ENCODE measurements around the gene GJA1.

DNA sequence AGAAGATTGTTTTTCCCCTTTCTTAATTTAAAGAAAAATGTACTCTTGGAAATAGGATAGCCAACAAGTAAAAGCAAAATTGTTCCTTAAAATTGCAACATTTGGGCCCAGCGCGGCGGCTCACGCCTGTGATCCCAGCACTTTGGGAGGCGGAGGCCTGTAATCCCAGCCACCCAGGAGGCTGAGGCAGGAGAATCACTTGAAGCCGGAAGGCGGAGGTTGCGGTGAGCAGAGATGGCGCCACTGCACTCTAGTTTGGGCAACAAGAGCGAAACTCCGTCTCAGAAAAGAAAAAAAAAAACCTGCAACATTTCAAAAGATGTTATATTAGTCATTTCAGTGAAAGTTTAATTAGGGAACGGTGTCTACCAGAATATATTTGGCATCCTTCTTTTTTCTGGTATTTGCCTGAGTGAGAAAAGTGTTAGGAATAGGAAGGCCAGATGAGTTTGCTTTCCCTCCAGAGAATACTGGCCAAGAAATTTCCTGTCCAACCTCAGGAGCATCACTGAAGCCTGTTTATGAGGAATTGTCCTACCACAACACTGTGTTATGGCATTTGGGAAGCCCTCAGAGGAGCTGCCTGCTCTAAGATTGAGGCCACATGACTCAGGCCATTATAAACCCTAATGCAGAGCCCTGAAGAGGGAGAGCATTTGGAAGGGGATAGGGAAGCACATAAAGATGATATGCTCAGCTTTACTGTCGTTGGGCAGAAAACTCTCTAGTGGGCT, 1.2 kb upstream of the GJA1 start:
- TF ChIP-seq SMC3 (conservative IDR thresholded peaks at IDR 0.05; ENCODE audit: poor library complexity) (no peak), RAD21 (conservative IDR thresholded peaks at IDR 0.05) (no peak), POLR2AphosphoS5 (IDR thresholded peaks at IDR 0.05) (no peak)
- TF ChIP-seq, protein P1, sequence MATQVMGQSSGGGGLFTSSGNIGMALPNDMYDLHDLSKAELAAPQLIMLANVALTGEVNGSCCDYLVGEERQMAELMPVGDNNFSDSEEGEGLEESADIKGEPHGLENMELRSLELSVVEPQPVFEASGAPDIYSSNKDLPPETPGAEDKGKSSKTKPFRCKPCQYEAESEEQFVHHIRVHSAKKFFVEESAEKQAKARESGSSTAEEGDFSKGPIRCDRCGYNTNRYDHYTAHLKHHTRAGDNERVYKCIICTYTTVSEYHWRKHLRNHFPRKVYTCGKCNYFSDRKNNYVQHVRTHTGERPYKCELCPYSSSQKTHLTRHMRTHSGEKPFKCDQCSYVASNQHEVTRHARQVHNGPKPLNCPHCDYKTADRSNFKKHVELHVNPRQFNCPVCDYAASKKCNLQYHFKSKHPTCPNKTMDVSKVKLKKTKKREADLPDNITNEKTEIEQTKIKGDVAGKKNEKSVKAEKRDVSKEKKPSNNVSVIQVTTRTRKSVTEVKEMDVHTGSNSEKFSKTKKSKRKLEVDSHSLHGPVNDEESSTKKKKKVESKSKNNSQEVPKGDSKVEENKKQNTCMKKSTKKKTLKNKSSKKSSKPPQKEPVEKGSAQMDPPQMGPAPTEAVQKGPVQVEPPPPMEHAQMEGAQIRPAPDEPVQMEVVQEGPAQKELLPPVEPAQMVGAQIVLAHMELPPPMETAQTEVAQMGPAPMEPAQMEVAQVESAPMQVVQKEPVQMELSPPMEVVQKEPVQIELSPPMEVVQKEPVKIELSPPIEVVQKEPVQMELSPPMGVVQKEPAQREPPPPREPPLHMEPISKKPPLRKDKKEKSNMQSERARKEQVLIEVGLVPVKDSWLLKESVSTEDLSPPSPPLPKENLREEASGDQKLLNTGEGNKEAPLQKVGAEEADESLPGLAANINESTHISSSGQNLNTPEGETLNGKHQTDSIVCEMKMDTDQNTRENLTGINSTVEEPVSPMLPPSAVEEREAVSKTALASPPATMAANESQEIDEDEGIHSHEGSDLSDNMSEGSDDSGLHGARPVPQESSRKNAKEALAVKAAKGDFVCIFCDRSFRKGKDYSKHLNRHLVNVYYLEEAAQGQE (IDR thresholded peaks at IDR 0.05; ENCODE audit: borderline replicate concordance), result no peak
- TF ChIP-seq, protein P2, sequence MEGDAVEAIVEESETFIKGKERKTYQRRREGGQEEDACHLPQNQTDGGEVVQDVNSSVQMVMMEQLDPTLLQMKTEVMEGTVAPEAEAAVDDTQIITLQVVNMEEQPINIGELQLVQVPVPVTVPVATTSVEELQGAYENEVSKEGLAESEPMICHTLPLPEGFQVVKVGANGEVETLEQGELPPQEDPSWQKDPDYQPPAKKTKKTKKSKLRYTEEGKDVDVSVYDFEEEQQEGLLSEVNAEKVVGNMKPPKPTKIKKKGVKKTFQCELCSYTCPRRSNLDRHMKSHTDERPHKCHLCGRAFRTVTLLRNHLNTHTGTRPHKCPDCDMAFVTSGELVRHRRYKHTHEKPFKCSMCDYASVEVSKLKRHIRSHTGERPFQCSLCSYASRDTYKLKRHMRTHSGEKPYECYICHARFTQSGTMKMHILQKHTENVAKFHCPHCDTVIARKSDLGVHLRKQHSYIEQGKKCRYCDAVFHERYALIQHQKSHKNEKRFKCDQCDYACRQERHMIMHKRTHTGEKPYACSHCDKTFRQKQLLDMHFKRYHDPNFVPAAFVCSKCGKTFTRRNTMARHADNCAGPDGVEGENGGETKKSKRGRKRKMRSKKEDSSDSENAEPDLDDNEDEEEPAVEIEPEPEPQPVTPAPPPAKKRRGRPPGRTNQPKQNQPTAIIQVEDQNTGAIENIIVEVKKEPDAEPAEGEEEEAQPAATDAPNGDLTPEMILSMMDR (IDR thresholded peaks at IDR 0.05; ENCODE audit: poor library complexity, severe bottlenecking), result no peak
